GM12801 (cell line): ENCODE data around the gene SF3B1.

ENCODE experiments used
- TF ChIP-seq, protein P1 (sequence below): IDR thresholded peaks from one replicate; pipeline ENCODE4 v1.5.1; 2011; ENCODE audit warnings: control low read depth; ENCODE audit not compliant: insufficient read length; ENCODE audit errors: extremely low read depth

Gene SF3B1

DNA sequence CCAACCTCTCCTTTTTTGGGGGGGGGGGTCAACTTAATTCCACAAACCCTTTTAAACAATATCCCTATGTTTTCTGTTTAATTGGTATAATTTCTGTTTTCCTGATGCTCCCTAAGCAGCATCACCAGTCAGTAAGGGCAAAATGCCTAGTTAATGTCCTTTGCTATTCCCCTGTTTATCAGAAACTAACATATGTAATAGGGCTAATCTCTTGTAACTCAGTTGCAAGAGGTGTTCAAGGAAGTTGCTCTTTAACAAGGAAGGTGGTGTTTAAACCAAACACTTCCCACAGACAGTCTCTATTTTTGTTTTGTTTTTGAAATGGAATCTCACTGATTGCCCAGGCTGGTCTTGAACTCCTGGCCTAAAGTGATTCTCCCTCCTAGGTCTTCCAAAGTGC, 12.0 kb upstream of the SF3B1 start:
- TF ChIP-seq, protein P1, sequence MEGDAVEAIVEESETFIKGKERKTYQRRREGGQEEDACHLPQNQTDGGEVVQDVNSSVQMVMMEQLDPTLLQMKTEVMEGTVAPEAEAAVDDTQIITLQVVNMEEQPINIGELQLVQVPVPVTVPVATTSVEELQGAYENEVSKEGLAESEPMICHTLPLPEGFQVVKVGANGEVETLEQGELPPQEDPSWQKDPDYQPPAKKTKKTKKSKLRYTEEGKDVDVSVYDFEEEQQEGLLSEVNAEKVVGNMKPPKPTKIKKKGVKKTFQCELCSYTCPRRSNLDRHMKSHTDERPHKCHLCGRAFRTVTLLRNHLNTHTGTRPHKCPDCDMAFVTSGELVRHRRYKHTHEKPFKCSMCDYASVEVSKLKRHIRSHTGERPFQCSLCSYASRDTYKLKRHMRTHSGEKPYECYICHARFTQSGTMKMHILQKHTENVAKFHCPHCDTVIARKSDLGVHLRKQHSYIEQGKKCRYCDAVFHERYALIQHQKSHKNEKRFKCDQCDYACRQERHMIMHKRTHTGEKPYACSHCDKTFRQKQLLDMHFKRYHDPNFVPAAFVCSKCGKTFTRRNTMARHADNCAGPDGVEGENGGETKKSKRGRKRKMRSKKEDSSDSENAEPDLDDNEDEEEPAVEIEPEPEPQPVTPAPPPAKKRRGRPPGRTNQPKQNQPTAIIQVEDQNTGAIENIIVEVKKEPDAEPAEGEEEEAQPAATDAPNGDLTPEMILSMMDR: no peak

DNA sequence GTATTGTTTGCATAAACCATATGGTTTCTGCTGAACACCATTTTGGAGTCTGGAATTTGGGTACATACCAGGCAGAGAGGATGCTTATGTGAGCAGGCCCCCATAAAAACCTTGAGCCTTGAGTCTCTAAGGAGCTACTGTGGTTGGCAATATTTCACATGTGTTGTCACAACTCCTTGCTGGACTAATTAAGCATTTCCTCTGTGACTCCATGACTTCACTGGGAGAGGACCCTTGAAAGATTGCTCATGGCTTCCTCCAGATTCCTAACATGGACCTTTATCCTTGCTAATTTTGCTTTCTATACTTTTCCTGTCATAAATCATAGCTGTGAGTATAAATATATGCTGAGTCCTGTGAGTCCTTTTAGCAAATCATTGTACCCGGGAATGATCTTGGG, 10.9 kb upstream of the SF3B1 start:
- TF ChIP-seq, protein P1: no peak

- TF ChIP-seq, protein P1: no peak
Measured at GRCh38 chr2:197442857-197443256, 8.0 kb upstream of the SF3B1 start.

GRCh38 chr2:197437380-197437779, 2.6 kb upstream of the SF3B1 start:
- TF ChIP-seq, protein P1: no peak

DNA sequence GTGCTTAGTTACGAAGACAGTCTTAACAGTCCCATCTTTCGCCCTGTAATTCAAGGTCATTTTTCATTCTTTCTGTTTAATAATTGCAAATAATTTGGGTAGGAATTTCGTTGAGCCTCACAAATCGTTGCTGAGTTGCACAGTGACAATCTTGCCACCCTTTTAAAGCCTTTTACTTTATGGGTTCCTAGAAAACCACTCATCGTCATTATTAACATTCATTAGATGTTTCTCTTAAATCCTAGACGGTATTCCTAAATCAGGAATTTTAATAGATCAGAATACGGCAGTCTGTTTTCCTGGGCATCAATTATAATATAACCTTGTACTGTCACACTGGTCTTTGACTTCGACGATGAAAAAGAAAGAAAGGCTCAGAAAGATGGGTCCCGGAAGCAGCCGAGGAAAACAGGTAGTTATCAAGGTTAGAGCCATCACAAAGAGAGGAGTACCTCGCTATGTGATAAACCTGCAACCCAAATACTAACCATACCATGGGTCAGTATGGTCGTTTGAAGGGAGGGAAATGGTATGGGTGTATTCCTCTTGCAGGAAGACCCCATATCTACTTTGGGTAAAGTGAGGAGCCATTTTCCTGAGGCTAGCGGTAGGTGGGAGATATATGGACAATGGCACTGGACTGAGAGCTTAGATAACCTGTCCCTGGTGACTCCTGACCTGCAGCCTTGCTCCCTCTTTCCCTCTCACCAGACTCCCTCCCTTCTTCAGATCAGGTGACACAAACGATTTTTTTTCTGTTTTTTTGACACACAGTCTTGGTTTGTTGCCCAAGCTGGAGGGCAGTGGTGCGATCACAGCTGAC, 981 bp upstream of the SF3B1 start:
- TF ChIP-seq, protein P1: no peak

GRCh38 chr2:197433780-197434438, 919 bp downstream of the SF3B1 start:
- TF ChIP-seq, protein P1: no peak

DNA sequence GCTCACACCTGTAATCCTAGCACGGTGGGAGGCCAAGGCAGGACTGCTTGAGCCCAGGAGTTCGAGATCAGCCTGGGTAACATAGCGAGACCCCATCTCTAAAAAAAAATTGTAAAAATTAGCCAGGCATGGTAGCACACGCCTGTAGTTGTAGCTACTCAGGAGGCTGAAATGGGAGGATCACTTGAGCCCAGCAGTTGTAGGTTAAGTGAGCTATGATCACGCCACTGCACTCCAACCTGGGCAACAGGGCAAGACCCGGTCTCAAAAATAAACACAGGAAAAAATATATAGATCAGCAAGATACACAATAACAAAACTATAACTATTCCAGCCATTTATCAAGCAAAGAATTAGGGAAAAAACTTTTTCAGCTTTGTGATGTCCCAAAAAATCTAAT, 3.0 kb downstream of the SF3B1 start:
- TF ChIP-seq, protein P1: no peak
